Measurements from ENCODE around the gene SOSTDC1. TPM values are rescaled to one million over a fixed set of nuclear protein-coding genes. Genes with fewer than 3 reads are reported as not detected.
"Not testable (repeated sequence)": the region's sequence is repeated elsewhere in the genome, so short reads cannot be mapped to it uniquely, and the experiment has no call there.

SOSTDC1 gene
- total RNA-seq, 2 experiments from 2014 or later = not detected

GRCh38 chr7:16493266-16493665, 27.7 kb upstream of the SOSTDC1 start:
- CTCF ChIA-PET = no interaction called here

GRCh38 chr7:16492513-16493062, 27.1 kb upstream of the SOSTDC1 start:
- H3K9me3 Mint-ChIP-seq = no peaks in the 10 kb centered on the region
- H3K36me3 Mint-ChIP-seq = no peaks in the 10 kb centered on the region
- no peak overlapping the region for H3K27ac Mint-ChIP-seq
- peaks cover 2% of the 10 kb centered on the region for H3K4me1 Mint-ChIP-seq (ENCODE audit: low read depth)
- peaks cover 2% of the 10 kb centered on the region for H3K27me3 Mint-ChIP-seq
- H3K4me3 Mint-ChIP-seq = no peak overlapping the region
- POLR2A ChIA-PET = no interaction called here
- DNase-seq = no peak
- CTCF ChIA-PET = no interaction called here
- intact Hi-C loops (cut with micrococcal nuclease) = no loop called here

More at GRCh38 chr7:16493266-16493665, 27.7 kb upstream of the SOSTDC1 start:
- peaks cover 2% of the 10 kb centered on the region for H3K4me1 Mint-ChIP-seq (ENCODE audit: low read depth)
- peaks cover 2% of the 10 kb centered on the region for H3K27me3 Mint-ChIP-seq
- H3K4me3 Mint-ChIP-seq = no peak overlapping the region
- no peak for DNase-seq
- H3K27ac Mint-ChIP-seq = no peak overlapping the region
- intact Hi-C loops (cut with micrococcal nuclease) = no loop called here
- POLR2A ChIA-PET = no interaction called here
- H3K36me3 Mint-ChIP-seq = no peaks in the 10 kb centered on the region
- H3K9me3 Mint-ChIP-seq = no peaks in the 10 kb centered on the region

DNA sequence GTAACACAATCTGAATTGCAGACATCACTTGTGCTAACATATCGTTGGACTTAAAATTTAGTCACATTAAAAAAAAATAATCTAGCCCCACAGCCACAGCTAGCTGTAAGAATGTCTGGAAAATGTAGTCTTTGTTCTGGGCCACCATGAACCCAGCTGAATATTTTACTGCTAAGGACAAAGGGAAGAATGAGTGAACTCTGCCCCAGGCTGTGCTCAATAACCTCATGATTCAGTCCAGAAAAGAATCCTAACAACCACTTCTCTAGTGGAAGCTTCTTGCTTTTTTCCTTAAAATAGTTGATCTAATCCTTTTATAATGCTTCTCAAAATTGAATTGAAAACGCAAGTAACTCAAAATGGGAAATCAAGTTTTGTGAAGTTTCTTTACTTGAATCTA, 25.6 kb upstream of the SOSTDC1 start:
- no peak overlapping the region for H3K27ac Mint-ChIP-seq
- ChIA-PET CTCF (no interaction called here), POLR2A (no interaction called here)
- intact Hi-C loops (cut with micrococcal nuclease) = no loop called here
- H3K36me3 Mint-ChIP-seq = no peaks in the 10 kb centered on the region
- H3K4me1 Mint-ChIP-seq (ENCODE audit: low read depth) = peaks cover 2% of the 10 kb centered on the region
- DNase-seq = no peak
- no peaks in the 10 kb centered on the region for H3K27me3 Mint-ChIP-seq
- H3K9me3 Mint-ChIP-seq = no peaks in the 10 kb centered on the region
- H3K4me3 Mint-ChIP-seq = no peak overlapping the region

- CTCF ChIA-PET = no interaction called here
- H3K27me3 Mint-ChIP-seq = no peaks in the 10 kb centered on the region
Measured at GRCh38 chr7:16484453-16485158, 19.1 kb upstream of the SOSTDC1 start.

DNA sequence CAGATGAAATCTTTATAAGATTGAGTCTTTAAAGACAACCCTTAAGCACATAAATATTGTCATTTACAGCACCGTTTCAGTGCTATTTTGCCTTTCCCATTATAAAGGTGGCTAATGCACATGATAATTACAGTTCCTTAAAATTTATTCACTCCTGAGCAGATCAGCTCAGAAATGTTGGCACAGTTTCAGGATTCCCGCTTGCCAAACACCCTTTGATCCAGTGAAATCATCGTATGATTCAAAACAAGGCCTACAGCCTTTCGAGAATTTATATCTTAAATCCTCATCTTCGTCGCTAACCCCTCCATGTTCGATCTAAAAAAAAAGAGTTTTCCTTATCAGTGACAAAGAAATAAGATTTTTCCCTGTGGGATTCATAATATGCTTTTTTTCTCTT, 14.1 kb upstream of the SOSTDC1 start:
- no peak overlapping the region for H3K27ac Mint-ChIP-seq
- no peak overlapping the region for H3K4me3 Mint-ChIP-seq
- intact Hi-C loops (cut with micrococcal nuclease) = no loop called here
- no peaks in the 10 kb centered on the region for H3K4me1 Mint-ChIP-seq (ENCODE audit: low read depth)
- no peak for DNase-seq
- no peaks in the 10 kb centered on the region for H3K27me3 Mint-ChIP-seq
- H3K9me3 Mint-ChIP-seq = no peaks in the 10 kb centered on the region
- ChIA-PET CTCF (no interaction called here), POLR2A (no interaction called here)
- no peaks in the 10 kb centered on the region for H3K36me3 Mint-ChIP-seq

More at GRCh38 chr7:16484453-16485158, 19.1 kb upstream of the SOSTDC1 start:
- no peak overlapping the region for H3K4me3 Mint-ChIP-seq
- H3K36me3 Mint-ChIP-seq = no peaks in the 10 kb centered on the region
- POLR2A ChIA-PET = no interaction called here
- H3K9me3 Mint-ChIP-seq = no peaks in the 10 kb centered on the region
- H3K27ac Mint-ChIP-seq = no peak overlapping the region
- no peaks in the 10 kb centered on the region for H3K4me1 Mint-ChIP-seq (ENCODE audit: low read depth)
- no peak for DNase-seq
- intact Hi-C loops (cut with micrococcal nuclease) = no loop called here

- no peak overlapping the region for H3K4me3 Mint-ChIP-seq
- H3K4me1 Mint-ChIP-seq (ENCODE audit: low read depth) = no peaks in the 10 kb centered on the region
- no peak for DNase-seq
- no peaks in the 10 kb centered on the region for H3K27me3 Mint-ChIP-seq
- ChIA-PET POLR2A (no interaction called here), CTCF (no interaction called here)
- no peaks in the 10 kb centered on the region for H3K9me3 Mint-ChIP-seq
- no peak overlapping the region for H3K27ac Mint-ChIP-seq
- intact Hi-C loops (cut with micrococcal nuclease) = no loop called here
- no peaks in the 10 kb centered on the region for H3K36me3 Mint-ChIP-seq
Measured at GRCh38 chr7:16479161-16479560, 13.6 kb upstream of the SOSTDC1 start.

- Mint-ChIP-seq H3K4me1 (ENCODE audit: low read depth) (no peaks in the 10 kb centered on the region), H3K9me3 (no peaks in the 10 kb centered on the region), H3K27ac (no peak overlapping the region), H3K36me3 (no peaks in the 10 kb centered on the region), H3K4me3 (no peak overlapping the region), H3K27me3 (peaks cover 2% of the 10 kb centered on the region)
- POLR2A ChIA-PET = no interaction called here
- intact Hi-C loops (cut with micrococcal nuclease) = no loop called here
- CTCF ChIA-PET = no interaction called here
- no peak for DNase-seq
Measured at GRCh38 chr7:16471933-16472332, 6.4 kb upstream of the SOSTDC1 start.

DNA sequence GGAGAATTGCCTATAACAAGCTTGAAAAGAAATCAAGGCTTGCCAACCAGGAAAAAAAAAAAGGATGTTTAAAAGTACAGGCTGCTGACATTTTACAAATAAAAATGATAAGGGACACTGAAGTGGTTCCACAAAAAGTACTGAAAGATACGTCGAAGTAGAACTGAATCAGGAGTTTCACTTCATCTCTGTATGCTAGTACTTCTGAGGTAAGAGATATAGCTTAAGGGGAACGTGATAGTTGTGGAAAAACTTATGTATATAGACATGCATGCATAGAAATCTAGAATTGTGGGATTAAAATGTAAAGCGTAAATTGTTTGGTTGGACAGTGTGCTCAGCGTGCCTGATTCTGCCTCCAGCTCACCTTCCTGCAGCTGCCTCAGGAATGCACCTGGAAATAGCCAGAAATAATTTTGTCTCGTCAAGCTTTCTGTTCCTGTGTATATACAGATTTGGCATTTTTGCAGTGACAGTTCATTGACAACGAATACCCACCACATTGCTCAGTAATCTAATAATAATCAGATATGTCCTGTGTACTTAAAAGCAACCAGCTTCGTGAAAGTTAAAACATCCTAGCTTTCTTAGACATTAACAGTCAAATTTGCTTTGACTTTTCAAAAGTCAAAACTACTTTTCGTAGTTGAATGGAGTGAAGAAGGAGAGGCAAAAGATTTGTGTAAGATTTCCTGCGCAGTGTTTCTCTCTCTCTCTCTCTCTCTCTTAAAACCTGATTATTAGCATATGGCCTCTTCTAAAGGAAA, 1.4 kb downstream of the SOSTDC1 start:
- DNase-seq = no peak
- H3K36me3 Mint-ChIP-seq = no peaks in the 10 kb centered on the region
- intact Hi-C loops (cut with micrococcal nuclease) = no loop called here

DNA sequence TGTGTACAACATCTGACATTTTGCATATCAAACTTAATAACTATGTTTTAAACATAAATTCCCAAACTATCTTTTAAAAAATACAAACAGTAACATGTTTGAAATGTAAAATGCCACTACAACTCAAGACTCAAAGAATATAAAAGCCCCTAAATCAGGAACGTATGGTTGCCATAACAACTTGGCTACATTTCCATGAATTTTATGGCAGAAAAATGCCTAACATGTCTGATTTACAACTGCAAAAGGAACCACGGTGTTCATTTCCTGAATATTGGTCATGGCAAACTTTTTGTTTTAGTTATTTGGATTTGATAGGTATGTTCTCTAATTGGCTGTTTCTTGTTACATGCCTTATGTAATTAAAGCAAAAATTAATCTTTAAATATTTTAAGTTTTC, 2.0 kb downstream of the SOSTDC1 start:
- intact Hi-C loops (cut with micrococcal nuclease) = no loop called here
- Mint-ChIP-seq H3K4me1 (ENCODE audit: low read depth) (no peaks in the 10 kb centered on the region), H3K9me3 (no peaks in the 10 kb centered on the region), H3K4me3 (no peak overlapping the region), H3K27me3 (peaks cover 3% of the 10 kb centered on the region), H3K36me3 (no peaks in the 10 kb centered on the region), H3K27ac (no peak overlapping the region)
- CTCF ChIA-PET = interaction anchor here (0.6 to 2.5 kb wide), 2 partner anchors 101 to 421 kb away, joined by 3 to 6 read pairs; no protein-coding TSS in a partner anchor
- POLR2A ChIA-PET = no interaction called here
- no peak for DNase-seq

More for the DNA sequence above, 1.4 kb downstream of the SOSTDC1 start:
- CTCF ChIA-PET = interaction anchor here (0.6 to 2.5 kb wide), 2 partner anchors 101 to 420 kb away, joined by 3 to 6 read pairs; no protein-coding TSS in a partner anchor
- Mint-ChIP-seq H3K4me3 (no peak overlapping the region), H3K9me3 (no peaks in the 10 kb centered on the region), H3K27me3 (peaks cover 3% of the 10 kb centered on the region), H3K4me1 (ENCODE audit: low read depth) (no peaks in the 10 kb centered on the region), H3K27ac (no peak overlapping the region)
- POLR2A ChIA-PET = no interaction called here

DNA sequence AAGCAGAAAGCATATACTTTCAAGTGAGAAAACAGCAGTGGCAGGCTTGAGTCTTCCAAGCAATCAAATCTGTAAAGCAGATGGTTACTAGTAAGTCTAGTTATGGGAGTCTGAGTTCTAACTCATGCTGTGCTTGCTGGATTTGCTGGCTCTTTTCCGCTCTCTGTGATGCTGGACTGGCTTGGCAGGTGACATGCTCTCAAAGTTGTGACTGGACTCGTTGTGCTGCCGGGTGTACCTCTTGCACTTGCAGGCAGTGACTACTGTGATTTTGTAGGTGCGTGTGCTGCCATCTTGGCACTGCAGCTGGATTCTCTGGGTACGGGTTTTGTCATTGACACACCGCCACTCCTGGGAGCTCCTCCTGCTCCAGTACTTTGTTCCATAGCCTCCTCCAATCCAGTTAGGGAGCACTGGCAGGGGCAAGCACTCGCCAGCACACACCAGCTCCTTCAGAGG, 3.1 kb downstream of the SOSTDC1 start:
- Mint-ChIP-seq H3K4me3 (no peak overlapping the region), H3K36me3 (no peaks in the 10 kb centered on the region), H3K27ac (no peak overlapping the region), H3K9me3 (no peaks in the 10 kb centered on the region), H3K4me1 (ENCODE audit: low read depth) (no peaks in the 10 kb centered on the region), H3K27me3 (peaks cover 3% of the 10 kb centered on the region)
- ChIA-PET POLR2A (no interaction called here), CTCF (interaction anchor here (2.5 kb wide), 1 partner anchor 102 kb away, joined by 6 read pairs; no protein-coding TSS in a partner anchor)
- DNase-seq = no peak
- intact Hi-C loops (cut with micrococcal nuclease) = no loop called here

- Mint-ChIP-seq H3K36me3 (no peaks in the 10 kb centered on the region), H3K27ac (no peak overlapping the region), H3K4me1 (ENCODE audit: low read depth) (no peaks in the 10 kb centered on the region), H3K9me3 (no peaks in the 10 kb centered on the region), H3K4me3 (no peak overlapping the region), H3K27me3 (peaks cover 3% of the 10 kb centered on the region)
- ChIA-PET CTCF (no interaction called here), POLR2A (no interaction called here)
- intact Hi-C loops (cut with micrococcal nuclease) = no loop called here
- no peak for DNase-seq
Measured at GRCh38 chr7:16460789-16461493, 4.6 kb downstream of the SOSTDC1 start.

DNA sequence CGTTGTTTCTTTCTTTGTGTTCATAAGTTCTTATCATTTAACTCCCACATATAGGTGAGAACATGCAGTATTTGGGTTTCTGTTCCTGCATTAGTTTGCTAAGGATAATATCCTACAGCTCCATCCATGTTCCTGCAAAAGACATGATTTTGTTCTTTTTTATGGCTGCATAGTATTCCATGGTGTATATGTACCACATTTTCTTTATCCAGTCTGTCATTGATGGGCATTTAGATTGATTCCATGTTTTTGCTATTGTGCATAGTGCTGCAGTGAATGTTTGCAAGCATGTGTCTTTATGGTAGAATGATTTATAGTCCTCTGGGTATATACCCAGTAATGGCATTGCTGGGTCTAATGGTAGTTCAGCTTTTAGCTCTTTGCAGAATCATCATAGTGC, 9.2 kb downstream of the SOSTDC1 start:
- H3K9me3 Mint-ChIP-seq; intact Hi-C loops (cut with micrococcal nuclease); CTCF ChIA-PET; H3K27me3 Mint-ChIP-seq; POLR2A ChIA-PET; H3K4me3 Mint-ChIP-seq; H3K4me1 Mint-ChIP-seq (ENCODE audit: low read depth); DNase-seq; H3K27ac Mint-ChIP-seq; H3K36me3 Mint-ChIP-seq: not testable (repeated sequence)

Data from activated CD4-positive, alpha-beta memory T cell treated with anti-CD3 and anti-CD28 coated beads for 36 hours (primary cell).